GM21723 (cell line): ENCODE results near the gene DYNLT4.
"Not testable (repeated sequence)": the region's sequence is repeated elsewhere in the genome, so short reads cannot be mapped to it uniquely, and the experiment has no call there.

Experiments
- ATAC-seq: cut with Tn5 transposase; IDR thresholded peaks from one replicate; pipeline ENCODE4 v1.9.1; 2021; ENCODE audit warnings: mild to moderate bottlenecking, moderate library complexity; ENCODE audit not compliant: unreplicated experiment

Gene DYNLT4

GRCh38 chr1:44829506-44830384 lies 22.6 kb upstream of the DYNLT4 start:
- no peak for ATAC-seq

DNA sequence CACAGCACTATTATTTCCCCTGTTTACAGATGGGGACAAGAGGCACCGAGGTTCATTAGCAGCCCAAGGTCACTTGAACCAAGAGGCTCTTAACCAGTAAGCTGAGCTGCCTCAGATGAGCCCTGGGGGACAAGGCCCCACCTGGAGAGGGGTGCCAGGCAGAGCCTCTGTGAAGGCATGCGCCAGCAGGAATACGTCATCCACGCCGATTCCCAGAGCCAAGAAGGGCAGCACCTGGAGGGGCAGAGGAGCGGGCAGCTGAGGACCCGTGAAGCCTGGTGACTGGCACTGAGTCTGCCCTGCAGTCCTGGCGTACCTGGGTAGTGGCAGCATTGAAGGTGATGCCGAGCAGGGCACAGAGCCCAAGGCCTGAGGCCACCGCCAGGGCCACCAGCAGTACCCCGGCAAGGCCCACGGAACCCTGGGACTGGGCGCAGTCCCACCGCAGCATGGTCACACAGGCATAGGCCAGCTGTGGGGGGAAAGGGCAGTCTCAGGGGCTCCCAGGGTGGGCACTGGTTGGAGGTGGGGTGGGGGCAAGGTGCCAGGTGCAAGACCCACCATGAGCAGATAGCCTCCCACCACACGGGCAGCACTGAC lies 21.8 kb upstream of the DYNLT4 start:
- ATAC-seq, result no peak

- no peak for ATAC-seq
These were observed 21.0 kb upstream of the DYNLT4 start for GRCh38 chr1:44828003-44828651.

GRCh38 chr1:44827197-44828002 lies 20.2 kb upstream of the DYNLT4 start:
- ATAC-seq, result no peak

- ATAC-seq, result no peak
These were observed 19.4 kb upstream of the DYNLT4 start for GRCh38 chr1:44826375-44827196.

- ATAC-seq, result not testable (repeated sequence)
These were observed 17.2 kb upstream of the DYNLT4 start for GRCh38 chr1:44824392-44824791.

- no peak for ATAC-seq
These were observed 15.9 kb upstream of the DYNLT4 start for GRCh38 chr1:44822981-44823451.

- no peak for ATAC-seq
These were observed 15.1 kb upstream of the DYNLT4 start for GRCh38 chr1:44822131-44822701.

DNA sequence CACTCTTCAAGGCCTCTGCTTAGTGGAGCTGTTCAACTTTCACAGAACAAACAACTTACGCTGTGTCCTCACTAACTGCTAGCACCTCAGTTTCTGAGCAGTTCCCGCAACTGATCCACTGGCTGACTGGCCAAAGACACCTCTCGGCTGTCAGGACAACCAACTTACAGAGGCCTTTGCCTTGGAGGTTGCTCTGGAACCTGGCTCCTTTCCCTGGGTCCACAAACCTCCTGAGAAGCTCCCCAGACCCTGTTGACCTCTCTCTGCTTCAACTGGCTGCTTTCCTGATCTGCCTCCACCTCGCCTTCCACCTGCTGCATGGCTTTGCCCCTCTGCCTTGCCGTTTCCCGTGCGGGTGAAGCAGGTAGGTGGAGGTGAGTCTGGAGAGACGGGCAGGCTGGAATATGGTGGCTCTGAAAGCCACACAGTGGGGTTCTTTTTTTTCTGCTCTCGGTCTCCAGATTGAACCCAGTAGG lies 14.1 kb upstream of the DYNLT4 start:
- no peak for ATAC-seq

GRCh38 chr1:44820328-44821239 lies 13.4 kb upstream of the DYNLT4 start:
- ATAC-seq, result no peak

GRCh38 chr1:44819608-44820327 lies 12.6 kb upstream of the DYNLT4 start:
- peak; percentile 72 for ATAC-seq

DNA sequence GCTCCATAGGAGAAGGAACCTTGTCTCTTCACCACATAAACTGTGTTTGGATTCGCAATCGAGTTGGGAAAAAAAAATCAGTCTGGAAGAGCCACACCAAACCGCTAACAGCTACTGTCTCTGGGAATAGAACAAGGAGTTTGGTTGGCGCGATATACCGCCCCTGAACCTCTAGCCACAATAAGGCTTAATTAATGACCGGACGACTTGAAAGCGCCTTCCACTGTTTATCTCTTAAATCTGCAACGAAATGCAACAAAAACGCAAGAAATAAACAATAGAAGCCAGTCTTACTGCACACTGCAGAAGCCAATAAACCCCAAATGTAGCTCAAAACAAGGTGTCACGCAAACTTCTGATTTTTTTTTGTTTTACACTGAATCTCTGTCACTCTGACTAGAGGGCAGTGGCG lies 12.1 kb upstream of the DYNLT4 start:
- ATAC-seq, result no peak

- ATAC-seq, result no peak
These were observed 10.8 kb upstream of the DYNLT4 start for GRCh38 chr1:44817771-44818495.

DNA sequence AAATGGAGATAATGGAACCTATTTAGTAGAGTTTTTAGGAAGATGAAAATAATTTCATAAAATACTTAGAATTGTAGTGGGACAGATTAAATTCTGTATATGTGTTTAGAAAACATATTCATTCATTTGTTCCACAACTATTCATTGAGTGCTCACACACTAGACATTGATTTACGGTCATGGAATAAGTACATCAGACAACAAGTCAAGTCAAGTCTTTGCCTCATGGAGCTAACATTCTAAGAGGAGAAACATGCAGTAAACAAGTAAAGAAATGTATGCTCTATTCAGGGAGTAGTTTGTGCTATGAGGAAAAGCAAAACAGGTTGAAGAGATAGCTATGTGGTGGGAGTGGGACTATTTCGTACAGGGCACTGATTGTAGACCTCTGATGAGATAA lies 10.2 kb upstream of the DYNLT4 start:
- ATAC-seq, result no peak

DNA sequence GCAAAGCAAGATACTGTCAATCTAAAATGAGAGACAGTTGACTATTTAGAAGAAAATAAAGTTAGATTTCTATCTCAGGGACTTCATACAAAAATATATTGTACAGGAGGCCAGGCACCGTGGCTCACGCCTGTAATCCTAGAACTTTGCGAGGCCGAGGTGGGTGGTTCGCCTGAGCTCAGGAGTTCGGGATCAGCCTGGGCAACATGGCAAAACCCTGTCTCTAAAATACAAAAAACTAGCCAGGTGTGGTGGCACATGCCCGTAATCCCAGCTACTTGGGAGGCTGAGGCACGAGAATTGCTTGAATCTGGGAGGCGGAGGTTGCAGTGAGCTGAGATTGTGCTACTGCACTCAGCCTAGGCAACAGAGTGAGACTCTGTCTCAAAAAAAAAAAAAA lies 8.8 kb upstream of the DYNLT4 start:
- not testable (repeated sequence) for ATAC-seq

DNA sequence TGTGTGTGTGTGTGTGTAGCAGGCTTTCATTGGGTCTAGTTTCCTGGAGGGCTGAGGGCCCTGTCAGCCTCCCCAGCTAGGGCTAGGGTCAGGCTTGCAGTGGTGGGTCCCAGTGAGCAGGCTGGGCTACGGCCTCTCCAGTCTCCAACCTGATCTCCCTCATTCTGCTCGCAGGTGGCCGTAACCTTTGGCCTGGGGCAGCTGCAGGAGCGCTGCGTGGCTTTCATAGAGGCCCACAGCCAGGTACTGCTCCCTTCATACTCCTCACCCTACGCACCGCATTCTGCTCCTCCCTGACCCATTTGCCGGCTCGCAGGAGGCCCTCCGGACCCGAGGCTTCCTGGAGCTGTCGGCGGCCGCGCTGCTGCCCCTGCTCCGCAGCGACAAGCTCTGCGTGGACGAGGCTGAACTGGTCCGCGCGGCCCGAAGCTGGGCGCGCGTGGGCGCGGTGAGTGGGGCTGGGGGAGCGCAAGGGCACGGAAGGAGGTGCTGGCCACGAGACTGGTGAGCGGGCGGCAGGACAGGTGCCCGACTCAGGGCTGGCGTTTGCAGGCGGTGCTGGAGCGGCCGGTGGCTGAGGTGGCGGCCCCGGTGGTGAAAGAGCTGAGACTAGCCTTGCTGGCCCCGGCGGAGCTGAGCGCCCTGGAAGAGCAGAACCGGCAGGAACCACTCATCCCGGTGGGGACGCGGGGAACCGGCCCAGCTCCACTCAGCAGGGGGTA lies 5.8 kb upstream of the DYNLT4 start:
- ATAC-seq, result no peak

GRCh38 chr1:44811234-44811633 lies 4.1 kb upstream of the DYNLT4 start:
- ATAC-seq, result no peak
